Measurements from ENCODE around the gene AVPR1A. TPM values are rescaled to one million over a fixed set of nuclear protein-coding genes. Genes with fewer than 3 reads are reported as not detected.

The AVPR1A gene
- total and polyA plus RNA-seq, 10 of the 15 experiments (the other 5 are each of a cell fraction or from before 2014, with no cell fraction given), result 0.04 to 0.10 TPM; not detected in 8

- Histone ChIP-seq H3K9me3 (replicated peaks; ENCODE audit: control insufficient read depth, insufficient read depth, low read length) (no peaks in the 10 kb centered on the region; the same call in 2 of the 3 replicates), H3K4me1 (ENCODE audit: control insufficient read depth, insufficient read depth, low read length) (no peaks in the 10 kb centered on the region), H3K9ac (ENCODE audit: control insufficient read depth, insufficient read depth, low read length) (no peak overlapping the region), H2AFZ (ENCODE audit: control insufficient read depth, low read depth, low read length) (no peak overlapping the region), H3K27ac (ENCODE audit: control insufficient read depth, insufficient read depth) (no peak overlapping the region), H3K36me3 (ENCODE audit: control insufficient read depth in 2 of 2, insufficient read depth in 2 of 2, low read length in 1 of 2) (no peaks in the 10 kb centered on the region), H4K20me1 (ENCODE audit: control insufficient read depth, insufficient read depth) (no peaks in the 10 kb centered on the region), H3K79me2 (ENCODE audit: control insufficient read depth, insufficient read depth, low read length) (no peaks in the 10 kb centered on the region), H3K27me3 (replicated peaks in 1 of 2; ENCODE audit: control insufficient read depth in 2 of 2, insufficient read depth in 2 of 2, low read length in 1 of 2) (peaks cover 10 to 11% of the 10 kb centered on the region in 2 experiments), H3K4me2 (ENCODE audit: control insufficient read depth, insufficient read depth) (no peak overlapping the region), H3K4me3 (no peak overlapping the region)
- SMC1A ChIA-PET (ENCODE audit: uncharacterized antibody, unreplicated experiment), result interaction anchor here (0.8 to 1.0 kb wide), 2 partner anchors 125 to 268 kb away, joined by 3 read pairs; no protein-coding TSS in a partner anchor
- no TSS peak for BruUV-seq (replicated peaks)
- CTCF ChIA-PET, result interaction anchor here (0.7 to 2.0 kb wide), 11 partner anchors 8 to 298 kb away, joined by 3 to 8 read pairs (median 4); no protein-coding TSS in a partner anchor
- ATAC-seq (peak; percentile 88), FAIRE-seq (peak; percentile 59), DNase-seq (ENCODE audit: low read depth, low spot score) (no peak)
- WGBS (ENCODE audit: insufficient coverage, insufficient replicate concordance, low lambda C conversion rate, missing lambda C conversion rate), result 13% methylated on average over 26 of the region's 26 CpGs
- intact Hi-C loops (cut with micrococcal nuclease; ENCODE audit: unreplicated experiment), result no loop called here
- RAD21 ChIA-PET (ENCODE audit: unreplicated experiment), result interaction anchor here (0.7 to 1.0 kb wide), 2 partner anchors 21 to 649 kb away, joined by 3 to 5 read pairs; no protein-coding TSS in a partner anchor
- in situ Hi-C loops (cut with MboI), result no loop called here
- POLR2A ChIA-PET, result no interaction called here
- TF ChIP-seq IKZF1 (conservative IDR thresholded peaks at IDR 0.05), result no peak
- TF ChIP-seq PBX3 (IDR thresholded peaks at IDR 0.05; ENCODE audit: insufficient replicate concordance, low read depth, low read length), result no peak
- no peak for TF ChIP-seq CHD4 (IDR thresholded peaks at IDR 0.05)
- TF ChIP-seq ELK1 (IDR thresholded peaks at IDR 0.05; ENCODE audit: low read depth, low read length), result no peak
- peak; percentile 63 to 70 (median 67) for TF ChIP-seq CTCF (IDR thresholded peaks at IDR 0.05 in 2 of 3, conservative IDR thresholded peaks at IDR 0.05 in 1 of 3; ENCODE audit: control insufficient read depth in 2 of 3, extremely low read depth in 1 of 3, insufficient read depth in 1 of 3, low read depth in 3 of 3, low read length in 3 of 3)
- no peak for TF ChIP-seq E2F4 (IDR thresholded peaks at IDR 0.05; ENCODE audit: low read depth, low read length)
- no peak for TF ChIP-seq ASH2L (IDR thresholded peaks at IDR 0.05; ENCODE audit: borderline replicate concordance, low read depth)
- no peak for TF ChIP-seq BHLHE40 (IDR thresholded peaks at IDR 0.05; ENCODE audit: borderline replicate concordance in 1 of 2, low read depth in 2 of 2, low read length in 1 of 2)
- no peak for TF ChIP-seq ZNF207 (IDR thresholded peaks at IDR 0.05; ENCODE audit: borderline replicate concordance)
- no peak for TF ChIP-seq ATF7 (IDR thresholded peaks at IDR 0.05; ENCODE audit: low read depth)
- peak; percentile 53 for TF ChIP-seq SUZ12 (IDR thresholded peaks at IDR 0.05; ENCODE audit: unreplicated experiment)
- no peak for TF ChIP-seq MEF2B (IDR thresholded peaks at IDR 0.05; ENCODE audit: partially characterized antibody, poor library complexity, severe bottlenecking)
- TF ChIP-seq SMARCA5 (IDR thresholded peaks at IDR 0.05), result no peak
- TF ChIP-seq POLR2A (IDR thresholded peaks at IDR 0.05; ENCODE audit: low read depth, low read length), result no peak
- peak; percentile 49; the same call in 1 of the 2 replicates for TF ChIP-seq SMC3 (IDR thresholded peaks at IDR 0.05; ENCODE audit: borderline replicate concordance, low read length)
- TF ChIP-seq RAD21 (IDR thresholded peaks at IDR 0.05; ENCODE audit: insufficient read depth, low read depth, low read length), result 0 out of 2 replicates have a peak, but pooled peaks have one; percentile 29
- TF ChIP-seq BACH1 (IDR thresholded peaks at IDR 0.05; ENCODE audit: borderline replicate concordance), result no peak
These were observed 771 bp upstream of the AVPR1A start for GRCh38 chr12:63151623-63152320.
